Measurements from ENCODE around the gene SKIL.

GRCh38 chr3:170437696-170438407 lies 80.3 kb downstream of the SKIL start:
- TF ChIP-seq CTCF (conservative IDR thresholded peaks at IDR 0.05; ENCODE audit: low read depth, low read length) (no peak), EZH2 (IDR thresholded peaks at IDR 0.05; ENCODE audit: borderline replicate concordance, low read depth, low read length, poor library complexity, severe bottlenecking) (no peak)
